ENCODE results near the gene NUF2. TPM values are rescaled to one million over a fixed set of nuclear protein-coding genes. Genes with fewer than 3 reads are reported as not detected.
A peak's percentile ranks its signal among the peaks of the same experiment; 100 is the strongest.

NUF2 gene
- total RNA-seq, 1 experiment from 2014 or later, result 23.8 TPM

DNA sequence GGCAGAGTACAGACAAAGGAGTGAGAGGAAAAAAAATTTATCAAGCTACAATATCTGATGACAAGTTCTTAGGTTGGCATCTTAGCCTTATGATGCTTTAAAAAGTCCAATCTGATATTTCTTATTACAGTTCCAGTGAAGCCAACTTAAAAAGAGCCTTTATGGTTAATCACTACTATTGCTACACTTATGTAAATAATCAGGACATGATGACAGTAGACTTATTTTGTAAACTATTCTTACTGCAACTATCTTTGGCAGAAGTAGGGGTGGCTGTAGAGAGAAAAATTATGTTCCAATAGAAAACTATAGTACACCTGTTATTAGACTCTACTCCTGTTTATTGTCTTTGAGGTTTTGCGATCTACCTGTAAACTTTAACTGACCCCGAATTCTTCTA is 25.8 kb upstream of the NUF2 start:
- peak; percentile 17 for DNase-seq (ENCODE audit: unreplicated experiment)
- CTCF ChIA-PET, result no interaction called here
- Mint-ChIP-seq H3K4me3 (ENCODE audit: unreplicated experiment) (no peak overlapping the region), H3K4me1 (ENCODE audit: insufficient read depth, unreplicated experiment) (no peaks in the 10 kb centered on the region), H3K27me3 (ENCODE audit: insufficient read depth, unreplicated experiment) (no peaks in the 10 kb centered on the region), H3K36me3 (ENCODE audit: insufficient read depth, unreplicated experiment) (peaks cover 17% of the 10 kb centered on the region), H3K27ac (ENCODE audit: low read depth, unreplicated experiment) (no peak overlapping the region), H3K9me3 (ENCODE audit: unreplicated experiment) (peaks cover 9% of the 10 kb centered on the region)
- no TSS peak for BruUV-seq (replicated peaks)
- TF ChIP-seq, protein P1, sequence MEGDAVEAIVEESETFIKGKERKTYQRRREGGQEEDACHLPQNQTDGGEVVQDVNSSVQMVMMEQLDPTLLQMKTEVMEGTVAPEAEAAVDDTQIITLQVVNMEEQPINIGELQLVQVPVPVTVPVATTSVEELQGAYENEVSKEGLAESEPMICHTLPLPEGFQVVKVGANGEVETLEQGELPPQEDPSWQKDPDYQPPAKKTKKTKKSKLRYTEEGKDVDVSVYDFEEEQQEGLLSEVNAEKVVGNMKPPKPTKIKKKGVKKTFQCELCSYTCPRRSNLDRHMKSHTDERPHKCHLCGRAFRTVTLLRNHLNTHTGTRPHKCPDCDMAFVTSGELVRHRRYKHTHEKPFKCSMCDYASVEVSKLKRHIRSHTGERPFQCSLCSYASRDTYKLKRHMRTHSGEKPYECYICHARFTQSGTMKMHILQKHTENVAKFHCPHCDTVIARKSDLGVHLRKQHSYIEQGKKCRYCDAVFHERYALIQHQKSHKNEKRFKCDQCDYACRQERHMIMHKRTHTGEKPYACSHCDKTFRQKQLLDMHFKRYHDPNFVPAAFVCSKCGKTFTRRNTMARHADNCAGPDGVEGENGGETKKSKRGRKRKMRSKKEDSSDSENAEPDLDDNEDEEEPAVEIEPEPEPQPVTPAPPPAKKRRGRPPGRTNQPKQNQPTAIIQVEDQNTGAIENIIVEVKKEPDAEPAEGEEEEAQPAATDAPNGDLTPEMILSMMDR (IDR thresholded peaks at IDR 0.05; ENCODE audit: unreplicated experiment), result no peak
- POLR2A ChIA-PET, result no interaction called here
- intact Hi-C loops (cut with micrococcal nuclease), result loop anchor here (10.0 kb wide), 1 partner anchor 61 kb away; no protein-coding TSS in a partner anchor

DNA sequence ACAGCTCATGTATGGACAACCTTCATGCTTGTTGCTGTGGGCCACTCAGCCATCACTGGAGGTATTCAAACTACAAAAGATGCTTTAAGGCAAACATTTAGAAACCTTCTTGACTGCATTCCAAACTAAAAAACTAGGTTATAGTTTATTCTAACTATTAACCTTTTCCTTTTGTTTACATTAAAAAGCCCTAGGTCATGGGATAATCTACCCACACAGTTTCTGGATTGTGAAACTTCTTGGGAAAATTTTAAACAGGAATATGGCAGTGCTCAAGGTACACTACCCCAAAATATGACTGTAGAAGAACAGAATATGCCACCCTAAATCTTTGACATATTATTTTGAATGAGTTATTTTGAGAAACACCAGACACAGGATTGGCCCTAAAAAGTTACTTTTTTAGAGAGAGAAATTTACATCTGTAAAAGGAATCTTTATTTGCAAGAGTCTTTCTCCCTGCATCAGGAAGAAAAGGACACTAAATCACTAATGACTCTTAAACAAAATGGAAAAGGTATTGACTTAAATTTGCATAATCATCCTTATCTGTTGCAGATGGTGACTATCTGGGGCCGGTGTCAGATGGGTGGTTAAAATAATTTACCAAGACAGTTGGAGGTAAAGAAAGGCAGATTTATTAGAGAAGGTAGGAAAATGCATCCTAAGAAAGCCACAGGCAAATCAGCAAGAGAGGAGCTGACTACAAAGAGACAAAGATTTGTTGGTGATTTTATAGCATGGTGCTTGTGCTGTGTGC is 25.1 kb upstream of the NUF2 start:
- CTCF ChIA-PET, result interaction anchor here (0.5 to 1.4 kb wide), 4 partner anchors 17 to 1544 kb away, joined by 3 to 4 read pairs (median 3); no protein-coding TSS in a partner anchor
- Mint-ChIP-seq H3K9me3 (ENCODE audit: unreplicated experiment) (peaks cover 9% of the 10 kb centered on the region), H3K4me1 (ENCODE audit: insufficient read depth, unreplicated experiment) (no peaks in the 10 kb centered on the region), H3K27me3 (ENCODE audit: insufficient read depth, unreplicated experiment) (no peaks in the 10 kb centered on the region), H3K36me3 (ENCODE audit: insufficient read depth, unreplicated experiment) (peaks cover 24% of the 10 kb centered on the region), H3K27ac (ENCODE audit: low read depth, unreplicated experiment) (no peak overlapping the region), H3K4me3 (ENCODE audit: unreplicated experiment) (no peak overlapping the region)
- peak; percentile 30 for DNase-seq (ENCODE audit: unreplicated experiment)
- intact Hi-C loops (cut with micrococcal nuclease), result loop anchor here (10.0 kb wide), 1 partner anchor 62 kb away; no protein-coding TSS in a partner anchor
- POLR2A ChIA-PET, result interaction anchor here (1.6 kb wide), 1 partner anchor 25 kb away, joined by 4 read pairs; the partner anchor contains the start of gene NUF2
- BruUV-seq (replicated peaks), result no TSS peak
- TF ChIP-seq, protein P1 (IDR thresholded peaks at IDR 0.05; ENCODE audit: unreplicated experiment), result no peak

DNA sequence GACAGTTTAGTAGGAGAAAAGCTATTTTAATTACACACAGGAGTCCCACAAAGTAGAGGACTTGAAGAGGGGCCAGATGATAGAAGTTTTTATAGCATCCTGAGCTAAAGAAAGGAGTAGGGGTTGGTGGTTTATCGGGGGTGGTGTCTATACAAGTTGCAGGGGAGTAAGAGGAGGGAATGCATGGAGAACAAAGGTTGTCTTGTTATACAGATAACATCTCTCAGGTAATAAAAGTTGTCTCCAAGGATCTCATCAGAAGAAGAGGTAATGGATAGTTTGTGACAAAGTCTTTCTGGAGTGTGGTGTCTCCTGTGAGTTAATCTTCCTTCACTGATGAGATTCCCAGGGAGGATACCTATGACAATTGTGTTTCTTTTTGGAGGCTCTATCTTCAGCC is 23.4 kb upstream of the NUF2 start:
- CTCF ChIA-PET, result interaction anchor here (0.5 to 1.4 kb wide), 4 partner anchors 15 to 620 kb away, joined by 3 to 4 read pairs (median 3); no protein-coding TSS in a partner anchor
- Mint-ChIP-seq H3K4me3 (ENCODE audit: unreplicated experiment) (no peak overlapping the region), H3K27me3 (ENCODE audit: insufficient read depth, unreplicated experiment) (no peaks in the 10 kb centered on the region), H3K9me3 (ENCODE audit: unreplicated experiment) (peaks cover 1% of the 10 kb centered on the region), H3K4me1 (ENCODE audit: insufficient read depth, unreplicated experiment) (no peaks in the 10 kb centered on the region), H3K27ac (ENCODE audit: low read depth, unreplicated experiment) (no peak overlapping the region), H3K36me3 (ENCODE audit: insufficient read depth, unreplicated experiment) (peaks cover 27% of the 10 kb centered on the region)
- BruUV-seq (replicated peaks), result no TSS peak
- POLR2A ChIA-PET, result interaction anchor here (1.6 kb wide), 1 partner anchor 23 kb away, joined by 4 read pairs; the partner anchor contains the start of gene NUF2
- TF ChIP-seq, protein P1 (IDR thresholded peaks at IDR 0.05; ENCODE audit: unreplicated experiment), result no peak
- intact Hi-C loops (cut with micrococcal nuclease), result loop anchor here (10.0 kb wide), 1 partner anchor 64 kb away; no protein-coding TSS in a partner anchor
- DNase-seq (ENCODE audit: unreplicated experiment), result no peak

DNA sequence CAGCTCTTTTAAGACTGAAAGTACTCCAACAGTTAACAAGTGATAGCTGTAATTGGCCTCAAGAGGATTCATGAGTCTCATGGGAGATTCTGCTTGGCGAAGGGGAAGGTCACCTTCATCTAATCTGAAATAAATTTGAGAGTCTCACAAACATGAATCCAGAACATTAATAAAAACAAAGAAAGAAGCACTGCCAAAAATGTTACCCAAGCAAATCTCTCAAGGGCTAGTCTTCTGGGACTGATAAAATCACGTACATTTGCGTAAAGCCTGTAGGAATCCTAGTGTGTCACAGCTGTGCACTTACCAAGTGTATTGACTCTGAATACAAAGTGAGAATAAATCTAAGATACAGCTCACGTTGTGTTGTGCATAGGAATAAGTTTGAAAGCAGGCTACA is 21.2 kb upstream of the NUF2 start:
- Mint-ChIP-seq H3K36me3 (ENCODE audit: insufficient read depth, unreplicated experiment) (peaks cover 29% of the 10 kb centered on the region), H3K27me3 (ENCODE audit: insufficient read depth, unreplicated experiment) (no peaks in the 10 kb centered on the region), H3K4me1 (ENCODE audit: insufficient read depth, unreplicated experiment) (no peaks in the 10 kb centered on the region), H3K9me3 (ENCODE audit: unreplicated experiment) (no peaks in the 10 kb centered on the region), H3K27ac (ENCODE audit: low read depth, unreplicated experiment) (no peak overlapping the region), H3K4me3 (ENCODE audit: unreplicated experiment) (no peak overlapping the region)
- no TSS peak for BruUV-seq (replicated peaks)
- POLR2A ChIA-PET, result interaction anchor here (1.4 kb wide), 1 partner anchor 11 kb away, joined by 3 read pairs; no protein-coding TSS in a partner anchor
- CTCF ChIA-PET, result interaction anchor here (0.9 to 5.7 kb wide), 8 partner anchors 9 to 422 kb away, joined by 3 to 46 read pairs (median 4); no protein-coding TSS in a partner anchor
- DNase-seq (ENCODE audit: unreplicated experiment), result no peak
- intact Hi-C loops (cut with micrococcal nuclease), result no loop called here
- TF ChIP-seq, protein P1 (IDR thresholded peaks at IDR 0.05; ENCODE audit: unreplicated experiment), result no peak
